A549 (cell line): ENCODE measurements around the gene CA10.

ENCODE experiments used
- CHD2 ChIP-seq: fragments of 150-350 bp; IDR thresholded peaks from 2 replicates; pipeline ENCODE4 v1.6.1; 2014; ENCODE audit warnings: low read length; ENCODE audit not compliant: partially characterized antibody
- CTCF ChIP-seq: fragments of >200 bp; sonication (Bioruptor Twin); formaldehyde crosslinking; IDR thresholded peaks from 3 replicates; pipeline ENCODE4 v1.5.1; 2016
- POLR2A ChIP-seq: IDR thresholded peaks from 2 replicates; pipeline ENCODE4 v1.6.1; 2012; ENCODE audit warnings: mild to moderate bottlenecking, low read length

GRCh38 chr17:51921500-51921899, 237.0 kb downstream of the CA10 start:
- TF ChIP-seq CTCF (no peak), POLR2A (no peak), CHD2 (no peak)
